Activated T-helper 1 cell treated with anti-CD3 and anti-CD28 coated beads, Interleukin-12 subunit alpha, Interleukin-12 subunit beta, Interleukin-2, Interleukin-4 antibody, amounts not matched to agents 30 ng/mL and 10 ng/mL and 1 ng/mL, durations not matched to agents 14 hours and 24 hours and 36 hours (primary cell): Measurements from ENCODE around the gene EPHA5. TPM values are rescaled to one million over a fixed set of nuclear protein-coding genes. Genes with fewer than 3 reads are reported as not detected.

Source experiments
- DNase-seq: peaks from one replicate; pipeline ENCODE4 v3.0.0; 2021; ENCODE audit warnings: low spot score
- H3K27ac Mint-ChIP-seq: one replicate; pipeline ENCODE4 v1.8.0; 2021; ENCODE audit warnings: mild to moderate bottlenecking, mixed read lengths
- H3K27me3 Mint-ChIP-seq: one replicate; pipeline ENCODE4 v1.8.0; 2022; ENCODE audit warnings: mild to moderate bottlenecking, moderate library complexity, mixed read lengths; ENCODE audit not compliant: insufficient read depth
- H3K36me3 Mint-ChIP-seq: one replicate; pipeline ENCODE4 v1.8.0; 2021; ENCODE audit warnings: low read depth, mixed read lengths
- H3K4me1 Mint-ChIP-seq: one replicate; pipeline ENCODE4 v1.8.0; 2021; ENCODE audit warnings: low read depth, mixed read lengths
- H3K4me3 Mint-ChIP-seq: one replicate; pipeline ENCODE4 v1.8.0; 2021; ENCODE audit warnings: mild to moderate bottlenecking, moderate library complexity, mixed read lengths
- H3K9me3 Mint-ChIP-seq: one replicate; pipeline ENCODE4 v1.8.0; 2021; ENCODE audit warnings: mixed read lengths
- intact Hi-C: fragments of 100-400 bp; cut with micrococcal nuclease; formaldehyde crosslinking; loops from one replicate; pipeline ENCODE4 v1.15.1; 2024
- total RNA-seq: library from RNA; stranded (reverse); gene quantifications from 2 replicates; pipeline ENCODE4 v1.2.3, GENCODE V29; 2022

EPHA5 gene
- total RNA-seq, 1 donor from 2014 or later = not detected

DNA sequence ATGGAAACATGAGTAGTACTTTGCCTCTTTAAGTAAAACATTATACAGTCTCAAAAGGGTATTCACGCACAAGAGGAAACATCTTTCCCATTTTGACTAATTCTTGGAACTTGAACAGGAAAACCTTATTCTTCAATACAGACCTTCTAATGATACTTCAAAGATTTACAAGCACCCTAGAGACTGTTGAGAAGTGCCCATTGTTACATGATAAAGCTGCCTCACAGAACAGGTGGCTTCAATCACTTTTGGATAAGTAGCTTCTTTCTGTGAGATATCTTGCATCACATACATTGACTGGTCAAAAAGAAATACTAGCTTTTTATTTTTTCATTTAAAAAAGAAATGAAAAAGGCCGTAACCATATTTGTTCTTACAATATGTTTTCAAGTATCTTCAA lies 219.4 kb downstream of the EPHA5 start:
- Mint-ChIP-seq H3K36me3 (no peaks in the 10 kb centered on the region), H3K4me3 (no peak overlapping the region), H3K27ac (no peak overlapping the region), H3K9me3 (peaks cover 5% of the 10 kb centered on the region), H3K4me1 (no peaks in the 10 kb centered on the region), H3K27me3 (no peaks in the 10 kb centered on the region)
- intact Hi-C loops = no loop called here
- DNase-seq = no peak

DNA sequence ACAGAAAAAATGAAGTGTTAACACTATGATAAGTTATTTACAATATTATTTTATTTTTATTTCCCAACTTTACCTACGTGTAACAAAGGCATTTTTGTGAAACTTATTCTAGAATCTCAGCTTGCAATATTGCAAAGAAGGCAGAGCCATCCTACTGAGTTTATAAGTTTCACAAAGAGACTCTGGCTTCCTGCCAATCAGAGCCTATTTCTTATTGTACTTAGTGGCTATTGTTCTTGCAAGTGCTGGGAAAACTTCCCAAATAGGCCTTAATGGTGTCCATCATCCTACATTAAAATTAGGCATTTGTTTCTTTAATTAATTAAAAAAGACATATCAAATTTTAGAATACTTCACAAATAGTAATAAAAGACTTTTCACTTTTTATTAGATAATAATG lies 233.2 kb downstream of the EPHA5 start:
- Mint-ChIP-seq H3K9me3 (no peaks in the 10 kb centered on the region), H3K4me3 (no peak overlapping the region)

DNA sequence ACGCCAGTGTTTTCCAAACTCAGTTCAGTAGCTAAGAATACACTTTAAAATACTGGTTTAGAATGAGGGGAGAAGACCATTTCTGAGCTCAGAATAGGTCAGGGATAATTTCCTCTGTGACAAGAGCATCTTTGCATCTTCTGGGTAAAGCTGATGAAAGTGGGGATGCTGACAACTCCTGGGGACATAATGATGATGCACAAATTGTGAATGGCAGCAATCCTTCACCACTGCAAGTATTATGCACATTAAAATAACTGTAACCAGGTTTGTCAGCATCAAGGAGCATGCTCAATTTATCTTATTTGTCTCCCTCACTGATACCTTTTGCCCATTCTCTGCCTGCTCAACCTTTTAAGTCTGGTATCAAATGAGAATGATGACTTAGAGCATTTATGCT lies 248.2 kb downstream of the EPHA5 start:
- H3K9me3 Mint-ChIP-seq = peaks cover 3% of the 10 kb centered on the region

More for the DNA sequence above, 233.2 kb downstream of the EPHA5 start:
- Mint-ChIP-seq H3K36me3 (no peaks in the 10 kb centered on the region), H3K27me3 (no peaks in the 10 kb centered on the region), H3K4me1 (no peaks in the 10 kb centered on the region), H3K27ac (no peak overlapping the region)
- intact Hi-C loops = no loop called here
- DNase-seq = no peak

DNA sequence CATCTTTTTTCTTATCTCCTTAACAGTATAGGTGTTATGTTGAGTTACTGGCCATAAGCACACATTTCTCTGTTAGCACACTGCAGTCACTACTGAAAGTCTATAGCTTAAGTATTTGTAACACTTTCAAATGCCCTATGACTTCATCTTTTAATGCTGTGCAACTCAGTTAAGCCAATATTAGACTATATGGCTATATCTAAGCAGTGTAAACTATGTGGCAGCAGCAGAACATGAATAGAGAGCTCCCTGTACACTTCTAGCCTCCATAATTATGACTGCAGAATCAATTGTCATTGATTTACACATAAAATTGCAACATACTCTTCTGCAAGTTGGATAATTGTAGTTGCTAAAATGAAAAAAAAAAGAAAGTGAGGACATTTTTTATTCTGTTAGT lies 250.3 kb downstream of the EPHA5 start:
- intact Hi-C loops = no loop called here
- no peak for DNase-seq
- Mint-ChIP-seq H3K9me3 (peaks cover 3% of the 10 kb centered on the region), H3K4me1 (no peaks in the 10 kb centered on the region), H3K4me3 (no peak overlapping the region), H3K36me3 (no peaks in the 10 kb centered on the region), H3K27ac (no peak overlapping the region), H3K27me3 (no peaks in the 10 kb centered on the region)

More for the DNA sequence above, 248.2 kb downstream of the EPHA5 start:
- intact Hi-C loops = no loop called here
- no peak for DNase-seq
- Mint-ChIP-seq H3K27me3 (no peaks in the 10 kb centered on the region), H3K27ac (no peak overlapping the region), H3K36me3 (no peaks in the 10 kb centered on the region), H3K4me1 (no peaks in the 10 kb centered on the region), H3K4me3 (no peak overlapping the region)

DNA sequence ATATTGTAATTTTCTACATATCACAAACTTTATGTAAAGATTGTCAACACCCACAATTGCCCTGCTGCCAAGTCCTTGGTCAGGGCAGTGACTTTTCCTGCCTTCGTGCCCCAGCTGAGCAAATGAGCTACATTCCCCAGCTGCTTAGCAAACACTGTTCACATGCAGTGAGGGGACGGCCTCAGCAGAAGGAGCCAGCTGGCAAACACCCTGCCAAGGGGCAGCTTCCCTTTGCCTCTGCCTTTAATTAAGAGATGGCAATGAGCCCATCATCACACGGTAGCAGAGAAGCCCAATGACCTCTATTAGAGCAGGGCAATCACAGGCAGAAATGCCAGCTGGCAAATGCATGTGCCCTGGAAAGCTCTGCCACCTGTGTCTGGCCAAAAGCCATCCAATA lies 253.4 kb downstream of the EPHA5 start:
- peaks cover 3% of the 10 kb centered on the region for H3K9me3 Mint-ChIP-seq
- no peak overlapping the region for H3K4me3 Mint-ChIP-seq
- intact Hi-C loops = no loop called here
- H3K4me1 Mint-ChIP-seq = no peaks in the 10 kb centered on the region
- no peaks in the 10 kb centered on the region for H3K36me3 Mint-ChIP-seq
- no peaks in the 10 kb centered on the region for H3K27me3 Mint-ChIP-seq
- no peak for DNase-seq
- no peak overlapping the region for H3K27ac Mint-ChIP-seq

DNA sequence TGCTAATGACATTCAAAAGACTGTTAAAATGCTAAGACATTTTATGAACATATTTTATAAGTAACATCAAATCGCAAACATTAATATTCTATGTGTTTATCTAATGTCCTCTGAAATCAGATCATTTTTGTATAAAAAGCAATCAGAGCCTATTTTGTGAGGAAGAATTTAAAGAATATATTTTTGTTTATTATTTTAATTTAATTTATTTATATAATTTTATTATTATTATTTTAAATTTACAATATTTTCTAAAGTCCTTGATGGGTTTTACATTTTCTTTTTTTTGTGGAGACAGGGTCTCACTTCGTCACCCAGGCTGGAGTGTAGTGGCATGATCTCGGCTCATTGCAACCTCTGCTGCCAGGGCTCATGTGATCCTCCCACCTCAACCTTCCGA lies 262.8 kb downstream of the EPHA5 start:
- H3K4me1 Mint-ChIP-seq = no peaks in the 10 kb centered on the region
- DNase-seq = no peak
- no peaks in the 10 kb centered on the region for H3K9me3 Mint-ChIP-seq
- intact Hi-C loops = no loop called here
- no peak overlapping the region for H3K4me3 Mint-ChIP-seq
- H3K27ac Mint-ChIP-seq = no peak overlapping the region
- H3K27me3 Mint-ChIP-seq = no peaks in the 10 kb centered on the region
- H3K36me3 Mint-ChIP-seq = no peaks in the 10 kb centered on the region

DNA sequence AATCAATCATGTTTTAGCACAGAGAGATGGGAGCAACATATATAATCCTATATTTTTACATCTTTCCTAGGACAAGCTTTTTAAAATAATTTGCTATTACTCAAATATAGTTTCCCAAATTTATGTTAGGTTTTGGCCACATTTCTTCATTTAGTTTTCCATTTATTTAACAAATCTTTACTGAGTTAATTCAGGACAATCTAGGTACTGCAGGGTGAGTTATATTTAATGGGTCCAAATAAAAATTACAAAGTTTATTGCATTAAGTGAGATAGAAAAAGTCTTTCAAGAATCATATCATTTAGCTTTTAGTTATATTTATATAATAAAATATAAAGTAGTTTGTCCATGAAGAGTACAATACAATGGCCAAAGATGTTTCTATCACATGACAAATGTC lies 269.2 kb downstream of the EPHA5 start:
- no peaks in the 10 kb centered on the region for H3K4me1 Mint-ChIP-seq
- peaks cover 5% of the 10 kb centered on the region for H3K9me3 Mint-ChIP-seq
- H3K27me3 Mint-ChIP-seq = no peaks in the 10 kb centered on the region
- H3K4me3 Mint-ChIP-seq = no peak overlapping the region
- intact Hi-C loops = no loop called here
- no peak overlapping the region for H3K27ac Mint-ChIP-seq
- no peaks in the 10 kb centered on the region for H3K36me3 Mint-ChIP-seq
- DNase-seq = no peak

DNA sequence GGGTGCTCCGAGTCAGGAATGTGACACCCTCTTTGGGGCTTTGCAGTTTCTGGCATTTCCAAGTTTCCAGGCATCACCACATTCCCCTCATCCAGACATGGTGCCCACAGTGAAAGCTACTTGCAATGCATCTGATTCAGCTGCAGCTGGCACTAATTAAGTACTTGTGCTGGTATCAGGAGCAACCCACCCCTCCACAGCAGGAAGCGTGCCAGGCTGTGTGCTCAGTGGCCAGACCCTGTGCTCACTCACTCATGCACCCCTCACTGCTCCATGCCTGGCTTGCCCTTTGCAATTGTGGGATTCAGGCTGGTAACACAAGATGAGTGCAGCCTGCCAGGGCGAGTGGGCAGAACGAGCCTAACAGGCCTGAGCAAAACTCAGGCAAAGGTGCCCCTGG lies 271.2 kb downstream of the EPHA5 start:
- H3K27ac Mint-ChIP-seq = no peak overlapping the region
- no peaks in the 10 kb centered on the region for H3K36me3 Mint-ChIP-seq
- no peaks in the 10 kb centered on the region for H3K27me3 Mint-ChIP-seq
- no peak overlapping the region for H3K4me3 Mint-ChIP-seq
- intact Hi-C loops = no loop called here
- no peak for DNase-seq
- peaks cover 12% of the 10 kb centered on the region for H3K9me3 Mint-ChIP-seq
- no peaks in the 10 kb centered on the region for H3K4me1 Mint-ChIP-seq

DNA sequence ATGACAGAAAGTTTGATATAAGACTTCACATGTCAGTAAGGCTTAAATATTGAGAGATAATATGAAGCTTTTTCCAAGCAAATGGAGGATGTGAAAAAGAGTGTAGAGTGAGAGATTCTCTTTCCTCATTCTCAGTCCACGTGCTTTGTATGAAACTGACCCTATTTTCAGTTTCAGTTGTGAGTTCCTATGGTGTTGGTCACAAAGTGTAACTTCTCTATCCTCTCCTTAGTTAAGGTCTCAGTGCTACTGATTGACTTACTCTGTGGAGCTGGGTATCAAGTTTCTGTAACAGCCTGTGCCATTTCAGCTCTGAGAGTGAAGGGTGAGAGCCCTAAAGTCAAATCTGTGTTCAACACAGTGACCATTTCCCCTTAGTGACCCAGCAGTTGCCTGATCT lies 277.2 kb downstream of the EPHA5 start:
- intact Hi-C loops = no loop called here
- Mint-ChIP-seq H3K9me3 (peaks cover 17% of the 10 kb centered on the region), H3K27ac (no peak overlapping the region), H3K36me3 (no peaks in the 10 kb centered on the region), H3K4me3 (no peak overlapping the region), H3K4me1 (no peaks in the 10 kb centered on the region), H3K27me3 (no peaks in the 10 kb centered on the region)
- no peak for DNase-seq

DNA sequence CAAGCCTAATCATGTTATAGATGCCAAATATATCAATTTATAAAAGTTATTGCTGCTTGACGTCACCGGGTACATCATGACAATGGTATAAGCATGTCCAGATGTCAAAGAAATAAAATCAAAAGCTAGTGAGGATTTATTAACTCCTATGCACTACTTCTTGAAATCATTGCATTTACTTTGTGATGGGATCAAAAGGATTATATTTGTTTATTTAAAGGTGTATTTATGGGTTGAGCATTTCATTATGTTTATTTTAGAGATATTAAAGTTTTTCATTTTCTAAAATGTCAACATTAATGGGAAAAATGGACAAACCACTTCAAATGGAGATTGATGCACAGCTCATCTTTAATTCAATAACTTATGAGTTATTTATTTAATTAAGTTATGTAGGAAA lies 277.8 kb downstream of the EPHA5 start:
- Mint-ChIP-seq H3K27me3 (no peaks in the 10 kb centered on the region), H3K36me3 (no peaks in the 10 kb centered on the region), H3K4me1 (no peaks in the 10 kb centered on the region), H3K9me3 (peaks cover 16% of the 10 kb centered on the region), H3K27ac (no peak overlapping the region), H3K4me3 (no peak overlapping the region)
- no peak for DNase-seq
- intact Hi-C loops = no loop called here

DNA sequence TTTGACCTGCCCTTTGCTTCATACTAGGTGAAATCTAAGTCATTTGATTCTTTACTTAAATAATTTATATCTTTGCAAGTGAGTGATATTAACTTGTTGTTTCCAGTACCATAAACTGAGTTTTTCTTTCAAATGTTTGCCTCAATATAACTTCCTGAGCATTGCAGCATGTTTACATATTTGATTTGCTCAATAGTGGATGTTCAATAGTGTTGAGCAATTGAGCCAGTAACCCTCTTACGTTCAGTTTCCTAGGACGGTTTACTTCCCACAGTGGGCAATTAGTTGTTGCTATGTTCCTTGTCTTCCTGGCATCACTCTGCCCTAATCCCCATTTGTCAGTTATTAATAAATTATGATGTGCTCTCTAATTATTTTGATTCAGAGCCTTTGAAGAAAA lies 278.5 kb downstream of the EPHA5 start:
- Mint-ChIP-seq H3K4me3 (no peak overlapping the region), H3K27me3 (no peaks in the 10 kb centered on the region), H3K27ac (no peak overlapping the region), H3K4me1 (no peaks in the 10 kb centered on the region), H3K36me3 (no peaks in the 10 kb centered on the region), H3K9me3 (peaks cover 13% of the 10 kb centered on the region)
- intact Hi-C loops = no loop called here
- DNase-seq = no peak

DNA sequence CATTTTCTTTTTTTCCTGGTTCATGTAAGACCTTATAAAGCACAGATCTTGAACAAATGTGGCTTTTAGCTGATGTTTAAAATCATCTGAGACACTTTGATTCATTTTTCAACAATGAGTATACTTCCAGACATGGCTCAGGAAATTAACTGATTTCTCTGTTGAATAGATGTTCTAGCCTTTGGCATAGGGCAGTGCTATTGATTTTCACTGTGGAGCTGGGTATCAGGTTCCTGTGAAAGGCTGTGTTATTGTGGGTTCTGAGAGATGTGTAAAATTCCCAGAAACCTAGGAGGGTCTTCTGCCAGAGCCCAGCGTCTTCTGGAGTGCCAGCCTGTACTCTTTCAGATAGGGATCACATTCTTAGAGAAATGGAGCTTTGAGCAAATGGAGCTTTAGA lies 278.9 kb downstream of the EPHA5 start:
- intact Hi-C loops = no loop called here

DNA sequence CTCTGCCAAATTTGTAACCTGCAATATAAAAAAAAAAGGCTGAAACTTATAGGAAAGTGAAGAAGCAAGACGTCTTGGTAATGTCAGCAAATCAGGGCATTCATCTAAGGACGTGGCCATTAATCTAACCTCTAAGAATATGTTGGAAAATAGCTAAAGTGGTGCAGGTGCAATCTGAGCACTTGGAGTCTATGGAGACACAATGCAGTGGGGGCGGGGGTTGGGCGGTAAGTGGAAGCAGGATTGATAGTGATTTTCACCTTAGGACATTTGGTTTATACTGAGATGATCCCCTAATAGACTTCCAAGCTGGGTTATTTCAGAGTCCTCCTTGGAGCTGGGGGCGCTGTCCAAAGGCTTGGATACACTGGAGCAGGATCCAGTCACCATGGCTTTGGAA lies 283.4 kb downstream of the EPHA5 start:
- no peak for DNase-seq
- Mint-ChIP-seq H3K27me3 (no peaks in the 10 kb centered on the region), H3K9me3 (no peaks in the 10 kb centered on the region), H3K36me3 (no peaks in the 10 kb centered on the region), H3K27ac (no peak overlapping the region), H3K4me1 (no peaks in the 10 kb centered on the region), H3K4me3 (no peak overlapping the region)
- intact Hi-C loops = no loop called here

More for the DNA sequence above, 278.9 kb downstream of the EPHA5 start:
- Mint-ChIP-seq H3K27ac (no peak overlapping the region), H3K4me1 (no peaks in the 10 kb centered on the region), H3K27me3 (no peaks in the 10 kb centered on the region), H3K9me3 (peaks cover 13% of the 10 kb centered on the region), H3K36me3 (no peaks in the 10 kb centered on the region), H3K4me3 (no peak overlapping the region)
- DNase-seq = no peak

DNA sequence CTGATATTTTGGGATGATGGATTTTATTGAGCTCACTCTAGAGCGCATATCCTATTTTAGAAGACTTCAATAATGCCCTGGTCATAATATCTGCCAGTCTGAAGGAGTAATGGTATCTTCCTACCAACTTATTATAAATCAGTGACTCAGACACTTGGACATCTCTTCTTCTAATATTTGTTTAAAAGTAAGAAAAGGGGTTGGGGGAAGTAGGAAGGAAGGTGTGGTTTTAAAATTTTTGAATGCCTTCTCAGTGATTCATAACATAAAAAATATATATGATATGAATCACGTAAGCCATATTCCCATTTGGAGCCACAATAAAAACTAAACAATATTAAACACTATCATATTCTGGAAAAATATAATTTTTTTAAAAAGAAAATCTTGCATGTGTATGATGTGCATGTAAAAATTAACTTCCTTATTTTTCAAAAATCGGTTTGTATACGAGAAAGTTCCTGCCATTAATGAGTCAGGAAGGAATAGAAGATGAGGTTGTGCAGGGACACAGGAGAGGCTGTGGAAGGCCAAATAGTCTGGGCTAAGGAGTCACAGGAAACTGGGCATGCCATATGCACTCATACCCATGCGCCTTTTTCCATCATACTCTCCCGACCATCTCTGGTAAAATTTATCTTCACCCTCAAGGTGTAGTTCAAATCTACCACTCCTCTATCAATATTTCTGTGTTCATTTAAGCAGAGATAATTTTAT lies 286.5 kb downstream of the EPHA5 start:
- Mint-ChIP-seq H3K9me3 (no peaks in the 10 kb centered on the region), H3K4me3 (no peak overlapping the region), H3K27me3 (no peaks in the 10 kb centered on the region), H3K36me3 (no peaks in the 10 kb centered on the region), H3K4me1 (no peaks in the 10 kb centered on the region), H3K27ac (no peak overlapping the region)
- no peak for DNase-seq
- intact Hi-C loops = no loop called here
